ENCODE measurements around the gene ELAPOR1. TPM values are rescaled to one million over a fixed set of nuclear protein-coding genes. Genes with fewer than 3 reads are reported as not detected.

ELAPOR1 gene
- total and polyA plus RNA-seq, 2 donors (not counting 3 experiments of a cell fraction or from before 2014, with no cell fraction given), result 1.0 to 1.1 TPM

DNA sequence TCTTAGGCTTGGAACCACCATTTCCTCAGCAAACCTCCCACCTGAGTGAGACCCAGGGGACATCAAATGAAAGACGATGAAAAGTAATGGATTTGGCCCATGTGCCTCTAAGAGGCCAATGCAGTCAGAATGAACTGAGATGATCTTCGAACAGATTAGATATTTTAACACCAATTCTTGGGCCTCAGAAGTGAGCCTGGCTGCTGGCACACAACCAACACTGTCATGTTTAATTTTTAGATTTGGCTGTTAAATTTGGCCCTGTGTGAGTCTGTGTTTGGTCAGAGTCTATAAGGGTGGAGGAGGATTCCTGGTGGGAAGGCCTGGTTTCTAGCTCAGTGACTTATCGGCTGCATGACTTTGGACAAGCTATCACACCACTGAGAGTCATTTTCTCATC is 45.4 kb downstream of the ELAPOR1 start:
- no peak overlapping the region for H3K9ac ChIP-seq (replicated peaks; ENCODE audit: extremely low read depth, insufficient read depth, low read length)
- peaks cover 5 to 8% of the 10 kb centered on the region in 2 experiments for H3K27me3 ChIP-seq (ENCODE audit: control insufficient read depth in 2 of 2, insufficient read depth in 2 of 2, low read length in 2 of 2)
- FAIRE-seq (no peak), DNase-seq (ENCODE audit: low read depth, low spot score) (no peak)
- TF ChIP-seq EZH2 (IDR thresholded peaks at IDR 0.05; ENCODE audit: borderline replicate concordance, low read depth, low read length, severe bottlenecking), result no peak
- no peak for TF ChIP-seq MYC (IDR thresholded peaks at IDR 0.05; ENCODE audit: low read depth, low read length)
- no peak for TF ChIP-seq POLR2AphosphoS5 (IDR thresholded peaks at IDR 0.05; ENCODE audit: insufficient read depth, low read depth, low read length)
- no peak for TF ChIP-seq JUN (IDR thresholded peaks at IDR 0.05; ENCODE audit: borderline replicate concordance, insufficient read depth, insufficient read length, low read depth)
- TF ChIP-seq GATA2 (IDR thresholded peaks at IDR 0.05; ENCODE audit: insufficient read depth, insufficient read length, low read depth, low read length), result no peak
- TF ChIP-seq, protein P1, sequence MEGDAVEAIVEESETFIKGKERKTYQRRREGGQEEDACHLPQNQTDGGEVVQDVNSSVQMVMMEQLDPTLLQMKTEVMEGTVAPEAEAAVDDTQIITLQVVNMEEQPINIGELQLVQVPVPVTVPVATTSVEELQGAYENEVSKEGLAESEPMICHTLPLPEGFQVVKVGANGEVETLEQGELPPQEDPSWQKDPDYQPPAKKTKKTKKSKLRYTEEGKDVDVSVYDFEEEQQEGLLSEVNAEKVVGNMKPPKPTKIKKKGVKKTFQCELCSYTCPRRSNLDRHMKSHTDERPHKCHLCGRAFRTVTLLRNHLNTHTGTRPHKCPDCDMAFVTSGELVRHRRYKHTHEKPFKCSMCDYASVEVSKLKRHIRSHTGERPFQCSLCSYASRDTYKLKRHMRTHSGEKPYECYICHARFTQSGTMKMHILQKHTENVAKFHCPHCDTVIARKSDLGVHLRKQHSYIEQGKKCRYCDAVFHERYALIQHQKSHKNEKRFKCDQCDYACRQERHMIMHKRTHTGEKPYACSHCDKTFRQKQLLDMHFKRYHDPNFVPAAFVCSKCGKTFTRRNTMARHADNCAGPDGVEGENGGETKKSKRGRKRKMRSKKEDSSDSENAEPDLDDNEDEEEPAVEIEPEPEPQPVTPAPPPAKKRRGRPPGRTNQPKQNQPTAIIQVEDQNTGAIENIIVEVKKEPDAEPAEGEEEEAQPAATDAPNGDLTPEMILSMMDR (IDR thresholded peaks at IDR 0.05; ENCODE audit: extremely low read depth in 1 of 2, insufficient read depth in 1 of 2, low read depth in 1 of 2, low read length in 2 of 2), result no peak
- TF ChIP-seq FOS (IDR thresholded peaks at IDR 0.05; ENCODE audit: borderline replicate concordance, insufficient read depth, low read length), result no peak
- TF ChIP-seq POLR2A (IDR thresholded peaks at IDR 0.05; ENCODE audit: low read depth, low read length), result no peak
- TF ChIP-seq, protein P2, sequence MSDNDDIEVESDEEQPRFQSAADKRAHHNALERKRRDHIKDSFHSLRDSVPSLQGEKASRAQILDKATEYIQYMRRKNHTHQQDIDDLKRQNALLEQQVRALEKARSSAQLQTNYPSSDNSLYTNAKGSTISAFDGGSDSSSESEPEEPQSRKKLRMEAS (IDR thresholded peaks at IDR 0.05; ENCODE audit: insufficient read depth, insufficient read length), result no peak
- H3K4me2 ChIP-seq (ENCODE audit: insufficient read depth, low read length), result no peak overlapping the region
- H3K9me3 ChIP-seq (replicated peaks; ENCODE audit: control insufficient read depth, insufficient read depth, low read length), result no peaks in the 10 kb centered on the region
- BruUV-seq (replicated peaks), result no TSS peak
- no peaks in the 10 kb centered on the region for H4K20me1 ChIP-seq (replicated peaks; ENCODE audit: control insufficient read depth, extremely low read depth, insufficient read depth, low read length)
- no peak overlapping the region for H2AFZ ChIP-seq (ENCODE audit: low read depth, low read length)
- H3K9me1 ChIP-seq (replicated peaks; ENCODE audit: control insufficient read depth, extremely low read depth, insufficient read depth, low read length), result no peaks in the 10 kb centered on the region
- CTCF ChIA-PET, result interaction anchor here (1.4 kb wide), 1 partner anchor 46 kb away, joined by 4 read pairs; a partner anchor contains a TSS
- no peaks in the 10 kb centered on the region for H3K79me2 ChIP-seq (ENCODE audit: control insufficient read depth, insufficient read depth, low read length)
- dilution Hi-C loops (cut with MboI; ENCODE audit: extremely low pct_ligation_motif_present, low sequenced_read_pairs), result no loop called here
- H3K4me1 ChIP-seq (ENCODE audit: control insufficient read depth, extremely low read depth, insufficient read depth, low read length), result no peaks in the 10 kb centered on the region
- H3K36me3 ChIP-seq (ENCODE audit: control insufficient read depth in 2 of 2, extremely low read depth in 1 of 2, insufficient read depth in 2 of 2, low read length in 2 of 2), result no peaks in the 10 kb centered on the region
- intact Hi-C loops (cut with micrococcal nuclease), result no loop called here
- POLR2A ChIA-PET, result no interaction called here
- H3K4me3 ChIP-seq (replicated peaks in 1 of 3; ENCODE audit: insufficient read depth in 1 of 3, low read depth in 1 of 3, low read length in 3 of 3), result no peak overlapping the region
- H3K27ac ChIP-seq (ENCODE audit: insufficient read depth, low read depth, low read length), result no peak overlapping the region
